AG10803 (cell line): ENCODE data around the gene LYSMD1.

Experiments used
- DNase-seq: peaks from one replicate; pipeline ENCODE4 v3.0.0; 2010; ENCODE audit warnings: low read depth
- H3K4me3 ChIP-seq: 2 replicates; pipeline ENCODE4 v1.5.1; 2011; ENCODE audit warnings: mild to moderate bottlenecking, low read length, control low read depth
- TF ChIP-seq, protein P1 (sequence below): conservative IDR thresholded peaks from 2 replicates; pipeline ENCODE4 v1.5.1; 2011; ENCODE audit warnings: mild to moderate bottlenecking, low read length, control low read depth, inconsistent platforms

The LYSMD1 gene

DNA sequence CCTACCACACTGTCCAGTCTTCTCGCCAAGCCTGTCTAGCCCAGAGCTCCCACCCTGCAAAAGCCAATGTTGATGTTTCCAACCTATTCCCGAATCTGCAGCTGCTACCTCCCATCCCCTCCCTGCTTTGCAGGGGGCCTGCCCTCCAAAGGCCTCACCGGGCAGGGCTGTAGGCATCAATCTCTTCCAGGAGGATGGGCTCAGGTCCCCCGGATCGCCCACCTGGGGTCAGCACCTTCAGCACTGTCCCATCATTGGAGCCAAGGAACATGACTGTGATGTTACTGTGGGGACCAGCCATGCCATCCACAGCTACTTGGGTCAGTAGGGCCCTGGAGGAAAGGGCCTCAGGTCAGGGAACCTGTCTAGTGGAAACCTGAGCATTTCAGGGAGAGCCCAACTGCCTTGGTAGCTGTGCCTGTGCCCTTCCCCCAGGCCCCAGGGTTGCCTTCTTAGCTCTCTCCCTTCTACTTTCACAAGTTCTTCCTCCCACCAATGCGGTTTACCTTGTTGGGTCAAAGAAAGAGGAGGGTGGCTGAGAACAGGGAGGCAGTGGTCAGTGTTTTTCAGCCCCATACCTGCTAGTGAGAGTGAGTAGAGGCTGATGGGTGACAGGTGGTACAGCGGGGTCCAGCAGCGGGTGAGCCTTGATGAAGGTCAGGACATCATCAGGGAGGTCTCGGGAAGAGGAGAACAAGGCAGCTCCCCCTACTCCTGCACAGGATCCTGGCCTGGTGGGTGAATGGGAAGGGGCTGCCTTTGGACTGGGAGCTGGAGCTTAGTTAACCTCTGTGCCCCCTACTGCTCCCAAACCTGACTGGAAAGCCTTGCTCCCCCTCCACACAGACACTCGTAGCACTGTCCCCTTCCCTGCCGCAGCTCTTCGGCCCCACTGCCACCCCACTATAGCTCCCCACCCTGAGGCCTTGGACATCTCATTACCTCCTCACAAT lies 30.0 kb downstream of the LYSMD1 start:
- H3K4me3 ChIP-seq, result no peak overlapping the region
- TF ChIP-seq, protein P1, sequence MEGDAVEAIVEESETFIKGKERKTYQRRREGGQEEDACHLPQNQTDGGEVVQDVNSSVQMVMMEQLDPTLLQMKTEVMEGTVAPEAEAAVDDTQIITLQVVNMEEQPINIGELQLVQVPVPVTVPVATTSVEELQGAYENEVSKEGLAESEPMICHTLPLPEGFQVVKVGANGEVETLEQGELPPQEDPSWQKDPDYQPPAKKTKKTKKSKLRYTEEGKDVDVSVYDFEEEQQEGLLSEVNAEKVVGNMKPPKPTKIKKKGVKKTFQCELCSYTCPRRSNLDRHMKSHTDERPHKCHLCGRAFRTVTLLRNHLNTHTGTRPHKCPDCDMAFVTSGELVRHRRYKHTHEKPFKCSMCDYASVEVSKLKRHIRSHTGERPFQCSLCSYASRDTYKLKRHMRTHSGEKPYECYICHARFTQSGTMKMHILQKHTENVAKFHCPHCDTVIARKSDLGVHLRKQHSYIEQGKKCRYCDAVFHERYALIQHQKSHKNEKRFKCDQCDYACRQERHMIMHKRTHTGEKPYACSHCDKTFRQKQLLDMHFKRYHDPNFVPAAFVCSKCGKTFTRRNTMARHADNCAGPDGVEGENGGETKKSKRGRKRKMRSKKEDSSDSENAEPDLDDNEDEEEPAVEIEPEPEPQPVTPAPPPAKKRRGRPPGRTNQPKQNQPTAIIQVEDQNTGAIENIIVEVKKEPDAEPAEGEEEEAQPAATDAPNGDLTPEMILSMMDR, result no peak
- DNase-seq, result no peak

DNA sequence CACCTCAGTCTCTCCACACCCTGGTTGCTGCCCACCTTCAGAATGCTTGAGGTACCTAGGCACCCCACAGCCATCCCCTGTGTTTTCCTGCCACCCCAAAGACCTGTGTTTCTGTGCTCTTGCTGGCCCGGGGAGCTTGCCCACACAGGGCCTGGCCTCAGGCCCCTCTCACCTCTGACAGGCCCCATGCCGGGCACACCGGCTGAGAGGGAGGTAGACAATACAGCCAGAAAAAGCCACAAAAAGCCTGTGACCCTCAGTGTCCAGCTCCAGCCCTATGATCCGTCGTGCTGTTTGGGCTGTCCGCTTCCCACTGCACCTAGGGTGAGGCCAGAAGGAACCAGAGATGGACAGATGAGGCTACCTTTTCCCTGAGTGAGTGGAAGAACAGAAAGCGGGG lies 30.7 kb downstream of the LYSMD1 start:
- H3K4me3 ChIP-seq, result no peak overlapping the region
- TF ChIP-seq, protein P1, result no peak
- no peak for DNase-seq

DNA sequence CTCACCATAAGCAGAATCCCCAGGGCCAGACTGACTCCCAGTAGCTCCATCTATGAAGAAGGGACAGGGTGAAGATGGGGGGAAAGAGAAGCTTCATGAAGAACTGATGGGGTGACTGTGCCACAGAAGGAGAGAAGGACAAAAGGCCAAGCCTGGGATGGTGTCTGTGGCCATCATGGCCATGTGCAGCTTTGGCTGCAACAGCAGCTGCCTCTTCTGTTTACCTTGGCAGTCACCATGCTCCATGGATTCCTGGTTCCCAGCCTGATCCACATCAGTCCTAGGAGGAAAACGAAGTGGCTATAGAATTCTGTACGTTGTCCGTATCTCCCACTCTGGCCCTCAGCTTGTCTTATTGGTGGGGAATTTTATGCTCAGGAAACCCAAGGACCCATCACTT lies 31.3 kb downstream of the LYSMD1 start:
- TF ChIP-seq, protein P1, result no peak
- no peak overlapping the region for H3K4me3 ChIP-seq
- DNase-seq, result no peak

DNA sequence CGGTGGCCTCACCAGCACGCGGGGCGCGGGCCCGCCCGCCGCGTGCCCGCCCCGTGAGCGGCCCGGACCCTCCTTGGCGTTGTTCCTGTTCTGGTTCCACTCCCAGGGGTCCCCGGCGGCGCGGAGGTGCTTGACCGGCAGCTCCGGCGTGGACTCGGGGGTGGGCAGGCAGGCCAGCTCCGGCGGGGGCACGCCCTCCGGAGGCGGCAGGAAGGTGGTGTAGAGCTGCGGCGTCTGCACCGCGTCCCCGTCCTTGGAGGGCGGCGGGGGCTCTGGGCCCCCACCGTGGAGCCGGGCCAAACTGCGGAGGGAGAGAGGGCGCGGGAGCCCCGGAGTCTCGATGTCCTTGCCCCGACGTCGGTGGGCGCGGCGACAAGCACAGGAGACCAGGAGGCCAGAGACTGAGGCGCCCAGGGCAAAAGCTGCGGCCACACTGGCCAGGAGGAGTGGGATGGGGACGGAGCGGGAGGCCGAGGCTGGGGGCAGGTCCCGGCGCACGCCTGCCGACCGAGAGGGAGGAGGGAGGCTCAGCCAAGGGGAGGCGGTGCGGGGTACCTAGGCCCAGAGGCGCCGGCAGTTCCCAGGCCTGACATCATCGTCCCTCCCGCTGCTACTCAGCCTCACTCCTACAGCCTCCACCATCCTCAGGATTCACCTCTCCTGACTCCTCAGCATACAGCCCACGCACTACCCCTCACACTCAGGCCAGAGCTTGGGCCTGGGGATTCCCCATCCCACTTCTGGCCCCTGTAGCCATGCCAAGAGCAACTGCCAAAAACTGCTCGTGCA lies 32.5 kb downstream of the LYSMD1 start:
- no peak overlapping the region for H3K4me3 ChIP-seq
- TF ChIP-seq, protein P1, result no peak
- DNase-seq, result no peak

DNA sequence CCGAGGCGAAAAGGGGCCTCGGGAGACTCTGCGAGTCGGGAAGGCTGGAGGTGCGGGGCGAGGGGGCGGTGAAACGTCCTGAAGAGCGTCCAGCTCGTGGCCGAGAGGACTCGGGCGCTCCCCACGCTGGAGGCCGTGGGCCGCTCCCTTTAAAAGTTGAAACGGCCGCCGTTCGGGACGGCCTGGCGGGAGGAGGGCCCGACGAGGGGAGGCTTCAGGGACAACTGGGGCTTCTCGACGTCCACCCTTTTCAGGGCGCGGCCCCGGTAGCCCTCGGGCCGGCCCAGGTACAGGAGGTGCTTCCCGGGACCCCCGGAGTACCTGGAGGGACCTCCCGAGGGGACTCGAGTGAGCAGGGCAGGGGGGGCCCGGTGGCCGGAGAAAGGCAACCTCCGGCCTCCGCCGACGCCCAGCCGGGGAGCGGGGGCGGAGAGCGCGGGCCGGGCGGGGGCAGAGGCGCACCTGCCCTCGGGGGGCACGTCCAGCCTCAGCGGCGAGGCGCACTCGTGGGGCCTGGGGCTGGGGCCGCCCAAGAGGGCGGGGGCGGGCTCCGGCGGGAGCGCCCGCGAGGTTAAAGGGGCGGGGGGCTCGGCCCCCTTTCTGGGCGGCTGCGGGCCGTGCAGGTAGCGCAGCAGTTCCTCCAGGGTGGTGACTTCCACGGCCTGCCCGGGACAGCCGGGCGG lies 33.2 kb downstream of the LYSMD1 start:
- TF ChIP-seq, protein P1, result no peak
- no peak for DNase-seq
- no peak overlapping the region for H3K4me3 ChIP-seq

DNA sequence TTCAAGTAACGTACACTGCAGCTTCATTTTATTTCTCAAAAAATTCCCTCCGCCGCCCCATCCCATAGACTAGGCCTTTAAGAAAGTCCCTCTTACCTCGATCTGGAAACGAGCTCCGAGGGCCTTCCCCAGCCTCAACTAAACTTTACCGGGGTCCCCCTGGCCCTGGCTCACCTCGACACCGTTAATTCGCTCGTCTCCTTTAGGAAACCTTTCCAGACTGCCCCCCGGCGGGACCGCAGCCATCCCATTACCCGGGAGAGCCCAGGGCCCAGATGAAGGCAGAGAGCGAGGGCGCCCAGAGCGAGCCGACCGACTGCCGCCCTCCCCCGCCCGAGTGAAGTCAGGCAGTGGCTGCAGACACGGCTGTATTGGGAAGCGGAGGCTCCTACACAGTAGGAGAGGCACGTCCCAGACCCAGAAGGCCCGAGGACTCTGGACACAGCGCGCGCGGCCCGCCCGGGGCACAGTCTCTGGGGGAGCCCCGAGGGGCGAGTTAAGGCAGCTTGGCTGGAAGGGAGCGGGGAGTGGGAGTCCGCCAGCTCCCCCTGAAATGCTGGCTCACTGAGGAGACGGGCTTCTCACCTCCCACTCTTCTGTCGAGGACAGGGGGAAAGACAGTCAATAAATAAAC lies 33.9 kb downstream of the LYSMD1 start:
- TF ChIP-seq, protein P1, result no peak
- no peak for DNase-seq
- peak overlapping the region; percentile 53 for H3K4me3 ChIP-seq
